CD4-positive, alpha-beta T cell treated with Interleukin-21 for 1 hour (primary cell): ENCODE measurements around the gene C16orf87.
"Not testable (repeated sequence)": the region's sequence is repeated elsewhere in the genome, so short reads cannot be mapped to it uniquely, and the experiment has no call there.

Experiments
- DNase-seq: peaks from one replicate; pipeline ENCODE4 v3.0.0-alpha.2; 2020

C16orf87 gene

GRCh38 chr16:46830902-46831647, at the start of gene C16orf87:
TSS of gene C16orf87 (minus strand) at chr16:46831180. CDS start at chr16:46831149, 31 bp downstream.
- DNase-seq, result peak; percentile 93

- no peak for DNase-seq
Measured at GRCh38 chr16:46875243-46875642, 44.3 kb upstream of the C16orf87 start.

- DNase-seq, result no peak
Measured at GRCh38 chr16:46873201-46873600, 42.2 kb upstream of the C16orf87 start.

GRCh38 chr16:46871597-46871996, 40.6 kb upstream of the C16orf87 start:
- no peak for DNase-seq

- not testable (repeated sequence) for DNase-seq
Measured at GRCh38 chr16:46868891-46869290, 37.9 kb upstream of the C16orf87 start.

GRCh38 chr16:46867486-46867885, 36.5 kb upstream of the C16orf87 start:
- not testable (repeated sequence) for DNase-seq

- DNase-seq, result no peak
Measured at GRCh38 chr16:46866286-46866685, 35.3 kb upstream of the C16orf87 start.

- DNase-seq, result no peak
Measured at GRCh38 chr16:46862555-46863447, 31.8 kb upstream of the C16orf87 start.

- no peak for DNase-seq
Measured at GRCh38 chr16:46859719-46860152, 28.8 kb upstream of the C16orf87 start.

- DNase-seq, result no peak
Measured at GRCh38 chr16:46858151-46858550, 27.2 kb upstream of the C16orf87 start.

GRCh38 chr16:46857368-46857945, 26.5 kb upstream of the C16orf87 start:
- DNase-seq, result no peak

- DNase-seq, result no peak
Measured at GRCh38 chr16:46855389-46855788, 24.4 kb upstream of the C16orf87 start.

GRCh38 chr16:46854846-46855245, 23.9 kb upstream of the C16orf87 start:
- no peak for DNase-seq

- peak; percentile 61 for DNase-seq
Measured at GRCh38 chr16:46853713-46854443, 22.9 kb upstream of the C16orf87 start.

GRCh38 chr16:46852130-46852529, 21.1 kb upstream of the C16orf87 start:
- no peak for DNase-seq

GRCh38 chr16:46850619-46851555, 19.9 kb upstream of the C16orf87 start:
- DNase-seq, result no peak

GRCh38 chr16:46848768-46849764, 18.1 kb upstream of the C16orf87 start:
- no peak for DNase-seq

- DNase-seq, result no peak
Measured at GRCh38 chr16:46845952-46846351, 15.0 kb upstream of the C16orf87 start.

GRCh38 chr16:46844771-46845170, 13.8 kb upstream of the C16orf87 start:
- no peak for DNase-seq
